ENCODE results near the gene LIN9.
"Not testable (repeated sequence)": the region's sequence is repeated elsewhere in the genome, so short reads cannot be mapped to it uniquely, and the experiment has no call there.

The LIN9 gene

DNA sequence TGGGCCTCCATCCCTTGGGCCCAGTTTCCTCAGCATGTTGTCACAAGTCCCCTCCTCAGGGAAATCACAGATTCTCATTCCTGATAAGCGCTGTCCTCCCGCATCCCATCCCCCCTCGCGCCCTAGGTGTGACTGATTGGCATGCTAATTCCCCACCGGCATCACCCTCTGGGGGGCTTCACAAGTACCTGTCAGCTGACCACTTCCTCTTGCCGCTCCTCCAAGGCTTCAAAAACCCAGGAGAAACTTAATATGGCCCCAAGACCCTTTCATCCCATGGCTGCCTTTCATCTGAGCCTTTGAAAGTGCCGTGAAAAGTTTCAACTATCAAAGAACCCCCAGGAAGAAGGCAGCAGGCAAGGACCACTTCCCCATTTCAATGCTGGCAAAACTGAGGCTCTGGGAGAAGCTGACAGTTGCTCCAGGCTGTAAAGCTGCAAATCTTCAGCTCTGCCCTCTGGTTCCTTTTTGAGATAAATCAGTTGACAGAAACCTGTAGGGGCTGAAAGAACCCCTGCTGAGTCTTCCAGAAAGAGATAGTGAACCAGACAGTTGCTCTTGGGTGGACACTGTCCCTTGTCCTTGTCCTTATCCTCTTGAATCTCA, 98.3 kb downstream of the LIN9 start:
- DNase-seq = no peak

DNA sequence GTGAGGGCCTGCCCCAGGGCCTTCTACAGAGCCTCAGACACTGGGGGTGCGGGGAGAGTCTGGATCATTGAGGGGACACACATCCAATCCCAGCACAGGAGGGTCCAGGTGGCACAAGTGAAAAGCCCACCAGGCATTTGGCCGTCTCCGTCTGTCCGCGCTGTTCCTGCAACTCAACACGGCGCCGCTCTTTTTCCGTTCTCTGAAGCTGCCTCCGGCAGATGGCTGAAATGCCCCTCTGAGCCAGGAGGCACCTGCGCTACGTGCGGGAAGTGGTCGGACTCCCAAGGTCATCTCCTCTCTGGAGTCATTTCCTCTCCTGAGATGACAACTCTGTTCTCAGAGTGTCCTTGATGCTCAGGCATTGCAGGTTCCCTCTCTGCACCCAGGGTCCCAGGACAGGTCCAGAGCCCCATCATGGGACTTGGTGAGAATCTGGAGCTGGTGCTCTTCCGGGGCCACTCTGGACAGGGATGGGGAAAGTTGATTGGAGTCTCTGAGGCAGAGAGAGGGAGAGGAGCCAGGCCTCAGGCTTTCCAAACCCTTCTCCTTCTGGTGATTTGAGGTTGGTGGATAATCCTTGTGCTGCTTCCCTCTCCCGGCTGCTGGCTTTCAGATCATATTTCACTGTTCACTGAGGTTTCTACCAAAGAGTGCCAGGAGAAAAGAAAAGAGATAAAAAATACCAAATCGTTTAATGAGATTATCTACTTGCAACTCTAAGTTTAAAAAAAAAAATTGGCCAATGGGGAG, 99.5 kb downstream of the LIN9 start:
- no peak for DNase-seq

DNA sequence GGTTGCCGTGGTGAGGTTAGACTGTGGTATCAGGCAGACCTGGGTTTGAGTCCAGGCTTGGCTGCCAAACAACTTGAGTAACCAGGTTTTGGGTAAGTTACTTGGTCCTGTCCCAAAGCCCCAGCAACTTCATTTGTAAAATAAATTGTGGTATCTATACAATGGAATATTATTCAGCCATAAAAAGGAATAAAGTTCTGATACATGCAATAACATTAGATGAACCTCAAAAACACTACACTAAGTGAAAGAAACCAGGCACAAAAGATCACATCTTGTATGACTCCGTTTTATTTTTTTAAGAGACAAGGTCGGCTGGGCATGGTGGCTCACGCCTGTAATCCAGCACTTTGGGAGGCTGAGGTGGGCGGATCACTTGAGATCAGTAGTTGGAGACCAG, 101.9 kb downstream of the LIN9 start:
- no peak for DNase-seq

DNA sequence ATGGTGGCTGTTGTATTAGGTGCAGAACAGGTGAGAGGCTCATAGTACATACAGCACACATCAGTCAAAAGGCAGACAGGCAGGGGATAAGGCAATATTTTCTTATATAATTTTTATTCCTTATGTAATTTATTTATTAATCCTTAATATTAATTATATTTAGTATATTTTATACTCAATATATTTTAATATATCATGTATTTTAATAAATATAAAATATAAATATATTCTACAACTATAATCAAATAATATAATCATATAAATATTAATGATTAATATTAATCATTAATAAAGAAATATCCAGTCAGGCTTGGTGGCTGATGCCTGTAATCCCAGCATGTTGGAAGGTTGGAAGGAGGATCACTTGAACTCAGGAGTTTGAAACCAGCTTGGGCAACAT, 104.8 kb downstream of the LIN9 start:
- DNase-seq = no peak

DNA sequence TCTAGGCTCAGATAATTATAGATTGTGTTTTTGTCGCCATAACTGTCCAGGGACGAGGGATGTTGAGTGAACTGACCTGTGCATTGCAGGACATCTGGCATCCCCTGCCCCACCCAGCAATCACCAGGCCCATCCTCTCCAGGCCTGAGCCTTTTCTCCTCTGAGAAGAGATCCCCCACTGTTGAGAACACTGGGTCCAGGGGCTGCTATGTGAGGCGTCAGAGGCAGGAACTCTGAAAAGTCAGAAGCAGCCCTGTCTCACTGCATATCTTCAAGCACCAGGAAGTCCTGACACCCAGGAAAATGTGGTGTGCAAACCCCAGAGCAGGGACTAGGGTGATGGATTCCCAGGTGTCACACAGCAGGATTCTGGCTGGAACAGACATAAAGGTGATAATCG, 105.3 kb downstream of the LIN9 start:
- DNase-seq = no peak

DNA sequence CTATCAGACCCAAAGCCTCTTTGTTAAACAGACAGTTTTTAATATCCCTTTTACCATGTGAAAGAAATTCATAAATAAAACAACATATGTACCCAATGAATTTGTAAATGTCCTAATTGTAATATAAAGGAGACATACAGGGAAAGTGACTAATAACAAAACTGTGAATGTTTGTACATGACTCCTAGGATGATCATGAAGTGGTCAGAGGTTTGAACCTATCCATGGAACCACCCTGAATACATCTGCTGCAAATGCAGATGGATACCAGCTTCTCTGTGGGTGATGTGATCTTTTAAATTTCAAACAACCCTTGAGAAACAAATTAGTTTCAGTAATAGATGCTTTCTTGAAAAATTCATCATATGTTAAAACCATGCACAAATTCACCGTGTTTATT, 105.7 kb downstream of the LIN9 start:
- DNase-seq = no peak

DNA sequence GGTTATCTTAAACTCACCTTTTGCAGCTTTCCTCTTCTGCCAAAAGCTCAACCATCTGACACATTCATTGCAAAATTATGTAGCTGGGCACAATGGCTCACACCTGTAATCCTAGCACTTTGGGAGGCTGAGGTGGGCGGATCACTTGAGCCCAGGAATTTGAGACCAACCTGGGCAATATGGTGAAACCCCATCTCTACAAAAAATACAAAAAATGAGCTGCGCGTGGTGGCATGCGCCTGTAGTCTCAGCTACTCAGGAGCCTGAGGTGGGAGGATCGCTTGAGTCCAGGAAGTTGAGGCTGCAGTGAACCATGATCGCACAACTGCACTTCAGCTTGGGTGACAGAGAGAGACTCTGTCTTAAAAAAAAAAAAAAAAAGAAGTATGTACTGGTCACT, 106.3 kb downstream of the LIN9 start:
- DNase-seq = not testable (repeated sequence)

DNA sequence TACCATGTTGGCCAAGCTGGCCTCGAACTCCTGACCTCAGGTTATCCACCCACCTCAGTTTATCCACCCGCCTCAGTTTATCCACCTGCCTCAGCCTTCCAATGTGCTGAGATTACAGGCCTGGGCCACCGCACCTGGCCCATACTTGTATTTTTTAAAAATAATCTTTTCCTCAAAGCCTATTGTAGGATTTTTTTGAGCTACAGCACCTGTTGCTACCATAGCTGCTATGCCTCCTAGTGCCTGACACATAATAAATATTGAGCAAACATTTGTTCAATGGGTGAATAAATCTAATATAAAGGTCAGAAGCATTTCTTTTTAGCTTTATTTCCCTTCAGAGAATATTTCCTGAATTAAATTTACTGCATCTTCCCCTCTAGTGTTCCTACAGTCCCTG, 106.7 kb downstream of the LIN9 start:
- no peak for DNase-seq

DNA sequence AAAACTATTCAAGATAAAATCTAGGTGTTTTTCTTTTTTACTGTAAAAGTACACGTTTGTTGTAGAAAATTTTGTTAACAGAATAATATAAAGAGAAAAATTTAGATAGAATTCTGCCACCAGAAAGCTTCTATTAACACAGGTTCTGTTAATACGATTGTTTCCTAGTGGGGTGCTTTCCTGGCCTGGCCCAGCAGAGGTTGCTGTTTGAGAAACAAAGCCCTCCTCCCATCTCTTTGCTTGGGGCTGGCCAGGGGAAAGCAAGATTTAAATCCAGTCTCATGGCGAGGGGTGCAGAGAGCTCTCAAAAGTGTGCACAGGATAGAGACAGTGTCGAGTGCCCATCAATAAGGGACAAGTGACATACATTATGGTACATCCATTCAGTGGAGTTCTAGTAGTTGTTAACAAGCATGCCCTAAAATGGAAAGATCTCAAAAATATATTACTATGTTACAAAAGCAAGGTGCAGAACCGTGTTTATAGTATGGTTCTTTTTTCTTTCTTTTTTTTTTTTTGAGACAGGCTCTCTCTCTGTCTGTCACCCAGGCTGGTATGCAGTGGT, 107.9 kb downstream of the LIN9 start:
- DNase-seq = peak in 3 of 4 experiments; percentile 7 to 33 (median 22)

DNA sequence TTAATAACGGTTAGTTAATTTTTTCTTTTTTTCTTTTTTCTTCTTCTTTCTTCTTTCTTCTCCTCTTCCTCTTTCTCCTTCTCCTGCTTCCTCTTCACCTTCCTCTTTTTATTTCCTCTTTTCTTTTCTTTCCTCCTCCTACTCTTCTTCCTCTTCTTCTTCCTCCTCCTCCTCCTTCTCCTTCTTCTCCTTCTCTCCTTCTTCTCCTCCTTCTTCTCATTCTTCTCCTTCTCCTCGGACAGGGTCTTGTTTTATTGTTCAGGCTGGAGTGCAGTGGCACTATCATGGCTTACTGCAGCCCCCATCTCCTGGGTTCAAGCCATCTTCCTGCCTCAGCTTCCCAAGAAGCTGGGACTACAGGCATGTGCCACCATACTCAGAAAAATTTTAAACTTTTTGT, 109.0 kb downstream of the LIN9 start:
- DNase-seq = no peak

DNA sequence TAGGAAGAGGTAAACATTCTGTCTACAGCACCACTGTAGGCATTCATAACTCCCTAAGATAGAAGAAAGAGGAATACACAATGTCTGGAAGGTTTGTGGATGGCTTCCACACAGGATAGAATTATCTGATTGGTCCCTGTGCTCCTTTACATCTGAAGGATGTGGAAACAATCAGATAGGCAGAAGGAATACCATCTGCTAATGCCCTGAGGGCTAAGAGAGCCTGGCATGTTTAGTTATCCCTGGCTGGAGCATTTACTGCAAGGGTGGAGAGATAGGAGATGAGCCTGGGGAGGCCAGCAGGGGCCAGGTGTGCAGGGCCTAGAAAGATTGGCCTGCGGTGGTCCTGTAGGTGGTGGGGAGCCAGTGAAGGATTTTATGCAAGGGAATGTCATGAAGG, 113.8 kb downstream of the LIN9 start:
- DNase-seq = no peak

DNA sequence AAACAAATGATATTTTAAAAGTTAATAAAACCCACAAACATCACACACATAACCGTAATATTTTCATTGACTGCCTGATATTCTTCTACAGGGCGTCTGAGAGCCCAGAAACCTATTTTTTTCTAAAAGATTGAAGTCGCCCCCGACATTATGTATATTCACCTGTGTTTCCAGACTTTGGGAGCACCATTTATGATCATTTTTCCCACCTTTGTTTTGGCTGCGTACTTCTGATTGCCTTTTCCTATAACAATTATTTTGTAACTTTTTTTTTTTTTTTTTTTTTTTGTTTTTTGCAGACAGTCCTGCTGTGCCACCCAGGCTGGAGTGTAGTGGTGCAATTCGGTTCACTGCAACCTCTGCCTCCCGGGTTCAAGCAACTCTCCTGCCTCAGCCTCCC, 121.6 kb downstream of the LIN9 start:
- no peak for DNase-seq

DNA sequence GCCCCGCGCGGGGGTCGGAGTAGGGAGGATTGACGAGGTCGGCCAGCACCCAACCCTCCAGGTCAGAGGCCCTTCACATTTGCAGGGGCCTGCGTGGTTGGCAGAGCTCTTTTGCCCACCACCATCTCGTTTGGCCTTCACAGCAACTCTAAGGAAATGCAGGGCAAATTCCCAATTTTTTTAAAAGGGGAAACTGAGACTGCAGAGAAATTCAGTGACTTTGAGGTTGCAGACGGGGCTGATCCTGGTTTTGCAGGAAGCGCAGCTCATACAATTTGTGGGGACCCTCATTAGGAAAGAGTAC, 122.0 kb downstream of the LIN9 start:
- no peak for DNase-seq

DNA sequence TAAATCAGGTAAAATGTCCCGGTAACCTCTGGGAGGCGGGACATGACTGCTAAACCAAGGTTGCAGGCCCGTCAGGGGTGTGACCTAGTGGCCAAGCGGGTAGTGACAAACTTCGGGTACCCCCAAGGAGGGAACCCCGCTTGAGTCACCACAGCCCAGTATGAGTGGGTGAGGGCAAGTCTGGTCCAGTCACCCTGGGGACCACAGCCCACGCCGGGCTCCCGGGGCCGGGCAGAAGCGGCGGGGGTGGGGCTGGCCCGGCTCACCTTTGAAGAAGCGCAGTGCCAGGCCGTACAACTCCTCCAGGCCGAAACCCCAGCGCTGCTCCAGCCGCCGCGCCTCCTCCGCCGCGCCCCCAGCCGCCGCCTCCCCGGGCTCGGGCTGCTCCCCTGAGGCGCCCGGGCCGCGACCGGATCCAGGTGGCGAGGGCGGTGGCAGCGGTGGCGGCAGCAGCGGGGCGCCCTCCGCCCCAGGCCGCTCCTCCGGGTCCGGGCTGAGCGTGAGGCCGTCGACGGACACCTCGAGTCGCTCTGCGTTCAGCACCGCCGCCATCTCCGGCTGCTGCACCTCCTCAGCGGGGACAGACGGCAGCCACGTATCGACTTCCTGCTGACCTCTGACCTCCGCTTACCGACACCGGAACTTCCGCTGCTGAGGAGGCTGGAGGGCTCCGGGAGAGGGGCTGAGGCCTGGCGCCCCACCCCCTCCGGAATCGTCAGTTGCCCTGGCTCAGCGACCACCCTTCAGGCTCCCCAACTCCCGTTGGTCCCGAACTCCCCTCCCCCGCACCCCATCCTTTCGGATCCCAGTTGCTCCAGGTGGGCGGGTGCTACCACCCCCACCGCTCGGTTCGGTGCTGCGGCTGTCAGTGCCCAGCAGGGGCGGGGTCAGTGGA, 122.6 kb downstream of the LIN9 start, which contains the start of gene ACBD3:
Gene ACBD3 (minus strand): TSS at position 618 of the 895 bp plus-strand sequence. CDS start 66 bp downstream, at position 552.
- DNase-seq = peak; percentile 82 to 91 (median 90)

DNA sequence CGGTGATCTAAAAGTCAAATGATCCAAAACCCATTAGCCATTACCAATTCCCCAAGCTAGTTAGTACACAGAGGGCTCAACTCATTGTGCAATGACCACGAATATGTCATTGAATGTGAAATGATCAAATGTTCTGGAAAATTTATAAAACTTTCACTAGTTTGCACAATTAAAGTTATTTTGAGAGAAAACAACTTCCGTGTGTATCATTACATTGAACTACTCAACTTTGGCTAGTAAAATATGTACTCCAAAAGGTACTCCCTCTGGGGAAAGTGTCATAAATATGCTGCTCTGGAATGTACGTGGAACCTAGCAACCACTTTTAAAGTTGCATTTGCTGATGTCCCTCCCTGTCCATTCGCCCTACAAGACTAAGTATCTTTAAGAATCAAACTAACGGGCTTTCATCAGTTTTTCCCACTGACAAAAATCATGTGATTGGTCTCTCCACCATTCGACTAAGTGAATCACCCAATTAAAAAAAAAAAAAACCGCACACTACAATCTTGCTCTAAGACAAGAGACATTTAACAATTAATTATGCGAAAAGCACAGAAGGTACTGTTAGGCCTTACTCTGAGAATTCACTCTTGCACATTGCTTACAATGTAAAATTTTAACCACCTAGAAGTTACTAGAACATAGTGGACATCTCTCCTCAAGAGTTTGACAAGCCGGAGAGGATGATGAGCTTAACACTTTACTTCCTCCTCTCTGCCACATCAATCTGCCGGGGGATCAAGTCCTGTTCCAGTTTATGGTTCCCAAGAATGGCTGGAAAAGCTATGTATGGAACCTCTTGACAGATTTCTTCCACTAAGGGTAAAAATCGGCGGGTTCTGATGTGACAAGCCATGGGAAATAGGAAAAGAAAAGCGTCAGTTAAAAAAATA, 123.6 kb downstream of the LIN9 start:
- DNase-seq = peak; percentile 13 to 66 (median 41)

DNA sequence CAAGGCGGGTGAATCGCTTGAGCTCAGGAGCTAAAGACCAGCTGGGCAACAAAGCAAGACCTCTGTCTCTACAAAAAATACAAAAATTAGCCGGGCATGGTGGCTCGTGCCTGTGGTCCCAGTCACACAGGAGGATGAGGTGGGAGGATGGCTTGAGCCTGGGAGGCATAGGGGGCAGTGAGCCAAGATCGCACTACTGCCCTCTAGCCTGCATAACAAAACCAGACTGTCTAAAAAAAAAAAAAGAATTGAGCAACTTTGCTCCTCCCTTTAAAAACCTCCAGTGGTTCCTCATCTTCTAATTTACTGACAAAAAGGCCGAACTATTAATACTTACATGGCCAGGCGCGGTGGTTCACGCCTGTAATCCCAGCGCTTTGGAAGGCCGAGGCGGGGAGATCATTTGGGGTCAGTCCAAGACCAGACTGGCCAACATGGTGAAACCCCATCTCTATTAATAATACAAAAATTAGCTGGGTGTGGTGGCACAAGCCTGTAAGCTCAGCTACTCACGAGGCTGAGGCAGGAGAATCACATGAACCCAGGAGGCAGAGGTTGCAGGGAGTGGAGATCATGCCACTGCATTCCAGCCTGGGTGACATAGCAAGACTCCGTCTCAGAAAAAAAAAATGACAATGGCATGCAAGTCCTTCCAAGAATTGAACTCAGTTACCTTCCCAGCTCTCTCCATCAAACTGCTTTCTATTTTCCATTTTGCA, 126.8 kb downstream of the LIN9 start:
- DNase-seq = peak; percentile 58 to 88 (median 84)

All from suppressor macrophage (primary cell).